GM18505 (cell line): ENCODE measurements around the gene PRELP.
"Not testable (repeated sequence)": the region's sequence is repeated elsewhere in the genome, so short reads cannot be mapped to it uniquely, and the experiment has no call there.

Experiments
- ATAC-seq: cut with Tn5 transposase; IDR thresholded peaks from one replicate; pipeline ENCODE4 v1.9.1; 2021; ENCODE audit not compliant: unreplicated experiment
- POLR2A ChIP-seq: IDR thresholded peaks from 4 replicates; pipeline ENCODE4 v1.6.1; 2011; ENCODE audit warnings: borderline replicate concordance; ENCODE audit not compliant: insufficient read depth, insufficient read length; ENCODE audit errors: extremely low read depth

Gene PRELP

DNA sequence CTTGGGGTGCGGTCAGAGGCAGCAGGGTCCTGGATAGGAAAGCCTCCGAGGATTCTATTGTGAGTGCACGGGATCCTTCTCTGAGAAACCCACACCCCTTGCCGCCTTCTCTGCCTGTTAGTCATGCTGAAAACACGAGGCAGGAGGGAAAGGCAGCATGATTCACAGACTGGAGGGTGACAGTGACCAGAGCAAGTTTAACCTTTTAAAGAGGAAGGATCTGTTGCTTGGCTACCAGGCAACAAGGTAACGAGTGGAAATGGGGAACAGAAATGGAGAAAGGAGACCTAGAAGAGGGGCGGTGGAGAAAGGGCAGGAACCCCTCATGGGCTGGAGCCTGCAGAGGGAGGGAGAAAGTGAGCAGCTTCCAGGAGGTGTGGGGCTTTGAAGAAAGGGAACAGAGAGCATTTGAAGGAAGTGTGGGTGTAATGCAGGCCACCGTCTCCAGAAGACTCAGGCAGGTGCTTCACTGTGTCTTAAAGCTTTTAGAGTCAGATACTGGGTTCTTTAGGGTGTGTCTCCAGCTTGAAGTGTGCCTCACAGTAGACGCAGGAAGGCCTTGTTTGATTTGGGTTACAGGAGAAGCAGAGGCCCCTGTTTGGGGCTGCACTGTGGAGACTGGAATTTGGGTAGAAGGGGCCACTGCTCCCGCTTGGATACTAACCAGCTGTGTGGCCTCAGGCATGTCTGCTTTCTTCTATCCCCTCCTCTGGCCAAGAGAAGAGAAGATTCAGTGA lies 37.4 kb downstream of the PRELP start:
- TF ChIP-seq POLR2A = no peak
- ATAC-seq = no peak

DNA sequence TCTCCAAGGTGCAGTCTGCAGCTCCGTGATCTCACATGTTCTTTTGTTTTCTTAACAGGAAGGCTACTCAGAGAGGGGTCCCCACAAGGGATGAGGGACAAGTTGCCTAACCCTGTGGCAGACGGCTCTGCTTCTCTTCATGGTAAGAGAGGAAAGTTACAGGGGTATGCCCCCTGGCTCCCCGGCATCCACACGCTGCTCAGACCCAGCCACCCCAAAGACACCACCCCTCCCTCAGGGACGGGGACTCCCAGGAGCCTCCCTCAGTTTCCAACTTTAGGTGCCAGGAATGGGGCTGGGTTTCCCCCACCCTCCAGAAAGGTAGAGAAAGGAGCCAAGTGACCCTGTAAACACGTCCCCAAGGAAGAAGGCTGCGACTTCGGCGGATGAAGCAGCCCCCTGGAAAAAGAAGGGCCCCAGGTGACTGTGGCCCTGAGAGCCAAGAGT lies 38.0 kb downstream of the PRELP start:
- no peak for TF ChIP-seq POLR2A
- no peak for ATAC-seq

DNA sequence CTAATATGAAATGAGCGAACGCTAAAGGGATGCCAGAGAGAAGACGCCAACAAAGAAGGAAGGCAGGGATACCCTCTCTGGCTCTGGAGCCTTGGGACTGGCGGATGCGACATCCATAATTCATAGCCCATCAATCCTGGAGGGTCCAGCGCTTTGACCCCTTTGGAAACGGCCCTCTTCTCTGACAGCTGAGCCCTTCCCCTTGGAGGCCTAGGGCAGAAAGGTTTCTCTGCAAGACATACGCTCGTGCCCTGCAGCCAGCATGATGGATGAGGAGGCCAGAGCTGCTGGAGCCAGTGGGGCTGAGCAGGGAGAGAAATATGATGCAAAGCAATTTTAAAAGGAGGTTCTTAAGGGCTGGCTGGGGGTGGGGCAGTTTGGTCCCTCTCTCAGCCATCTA lies 40.6 kb downstream of the PRELP start:
- ATAC-seq = no peak

DNA sequence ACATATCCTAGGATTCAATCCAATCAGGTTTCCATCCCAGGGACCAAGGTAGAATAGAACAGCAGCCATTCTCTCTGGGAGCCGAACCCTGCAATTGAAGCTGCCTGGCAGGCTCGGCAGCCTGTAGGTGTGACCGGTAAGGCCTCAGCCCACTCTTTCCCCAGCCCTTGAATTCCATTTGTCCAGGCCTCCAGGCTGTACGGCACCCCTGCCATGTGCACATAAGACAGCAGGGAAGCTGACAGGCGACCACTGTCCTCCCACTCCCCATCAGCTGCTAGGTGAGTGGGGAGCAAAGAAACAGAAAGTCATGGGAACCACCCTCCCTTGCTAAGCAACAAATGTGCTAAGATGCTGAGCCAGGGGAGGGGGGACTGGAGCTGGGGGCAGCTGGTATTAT lies 41.3 kb downstream of the PRELP start:
- no peak for ATAC-seq
- TF ChIP-seq POLR2A = no peak

More for the DNA sequence above, 40.6 kb downstream of the PRELP start:
- no peak for TF ChIP-seq POLR2A

DNA sequence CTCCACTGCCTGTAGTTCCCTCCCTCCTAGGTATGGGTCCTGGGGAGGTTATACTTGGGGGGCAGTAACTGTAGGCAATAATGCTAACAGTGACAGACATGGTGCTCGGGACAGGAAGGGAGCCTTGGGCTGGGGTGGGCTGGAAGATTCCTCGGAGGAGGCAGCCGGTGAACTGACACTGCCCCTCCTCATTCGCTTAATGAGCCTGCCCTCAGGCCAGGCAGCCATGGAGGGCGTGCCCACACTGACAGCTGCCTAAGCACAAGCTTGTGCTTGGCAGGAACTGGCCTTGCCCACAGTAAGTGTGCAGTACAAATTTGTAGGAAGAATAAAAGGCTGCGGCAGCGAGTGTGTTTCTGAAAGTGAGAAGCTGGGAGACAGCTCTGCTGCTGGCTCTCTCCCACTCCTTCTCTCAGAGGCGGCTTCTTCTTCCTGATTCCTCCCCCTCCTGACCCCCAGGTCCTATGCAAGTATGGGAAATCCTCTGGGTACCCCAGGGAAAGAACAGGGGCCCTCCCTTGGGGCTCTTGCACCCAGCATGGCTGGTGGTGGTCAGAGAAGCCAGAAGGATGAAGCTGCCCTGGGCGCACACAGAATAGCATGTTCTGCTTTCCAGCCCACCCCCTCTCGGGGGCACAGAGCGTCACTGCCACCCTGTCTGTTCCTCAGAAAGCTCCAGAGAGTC lies 42.0 kb downstream of the PRELP start:
- TF ChIP-seq POLR2A = no peak

DNA sequence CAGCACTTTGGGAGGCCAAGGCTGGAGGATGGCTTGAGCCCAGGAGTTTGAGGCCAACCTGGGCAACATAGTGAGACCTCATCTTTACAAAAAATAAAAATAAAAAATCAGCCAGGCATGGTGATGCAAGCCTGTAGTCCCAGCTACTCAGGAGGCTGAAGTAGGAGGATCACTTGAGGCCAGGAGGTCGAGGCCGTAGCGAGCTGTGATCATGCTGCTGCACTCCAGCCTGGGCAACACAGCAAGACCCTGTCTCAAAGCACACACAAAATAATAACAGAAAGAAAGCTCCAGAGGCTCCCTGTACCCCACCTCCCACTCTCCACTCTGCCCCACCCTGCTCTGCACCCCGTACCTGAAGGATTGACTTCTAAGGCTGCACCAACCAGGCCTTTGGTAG lies 42.5 kb downstream of the PRELP start:
- ATAC-seq = not testable (repeated sequence)

More for the DNA sequence above, 42.0 kb downstream of the PRELP start:
- ATAC-seq = no peak

DNA sequence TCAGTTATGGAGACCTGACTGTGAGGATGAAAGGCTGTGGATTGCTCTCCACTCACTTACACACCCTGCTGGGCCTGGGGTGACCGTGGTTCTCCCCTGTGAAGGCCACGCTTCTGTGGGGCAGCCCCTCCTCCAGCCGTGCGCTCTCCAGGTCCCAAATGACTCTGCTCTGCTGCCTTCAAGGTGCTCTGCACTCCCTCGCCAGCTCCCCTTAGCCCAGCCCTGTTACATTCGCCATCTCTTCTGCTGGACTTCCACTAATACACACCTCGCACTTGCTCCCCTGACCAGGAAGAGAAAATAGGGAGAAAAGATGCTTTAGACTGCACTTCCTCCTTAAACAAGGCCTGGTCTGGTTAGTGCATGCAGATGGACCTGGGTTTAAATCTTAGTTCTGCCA lies 42.9 kb downstream of the PRELP start:
- no peak for ATAC-seq
- no peak for TF ChIP-seq POLR2A

DNA sequence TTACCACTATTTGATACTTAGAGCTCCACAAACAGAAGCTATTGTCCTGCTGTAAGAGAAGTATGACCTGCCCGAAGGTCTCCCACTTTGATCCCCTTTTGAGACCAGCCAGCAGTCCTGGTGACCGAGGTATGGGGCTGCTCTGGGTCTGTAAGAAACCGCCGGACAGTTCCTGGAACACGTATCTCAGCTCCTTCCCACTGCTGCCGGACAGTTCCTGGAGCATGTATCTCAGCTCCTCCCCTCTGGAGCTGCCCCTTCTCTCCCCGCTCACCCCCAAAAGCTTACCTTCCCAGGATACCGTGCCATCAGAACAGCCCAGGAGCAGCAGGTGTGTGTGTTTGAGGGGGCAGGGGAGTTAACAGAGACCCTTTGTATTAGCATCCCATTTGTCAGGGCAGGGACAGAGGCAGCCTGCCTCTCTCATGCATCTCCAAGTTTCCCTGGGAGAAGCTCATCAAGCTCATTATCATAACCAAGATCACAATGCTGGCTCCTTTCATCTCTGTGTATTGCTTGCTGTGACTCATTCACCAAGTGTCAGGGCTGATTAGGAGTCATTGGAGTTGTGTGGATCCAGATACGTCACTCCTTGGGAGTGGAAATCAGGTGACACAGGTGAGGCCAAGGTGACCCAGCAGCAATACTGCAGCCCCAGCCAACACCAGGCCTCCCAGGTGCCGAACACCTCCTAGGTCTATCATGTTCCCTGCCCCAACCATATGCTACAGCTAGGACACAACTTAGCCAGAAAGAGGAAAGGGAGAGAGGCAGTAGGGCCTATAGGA lies 43.6 kb downstream of the PRELP start:
- TF ChIP-seq POLR2A = no peak
- ATAC-seq = no peak

DNA sequence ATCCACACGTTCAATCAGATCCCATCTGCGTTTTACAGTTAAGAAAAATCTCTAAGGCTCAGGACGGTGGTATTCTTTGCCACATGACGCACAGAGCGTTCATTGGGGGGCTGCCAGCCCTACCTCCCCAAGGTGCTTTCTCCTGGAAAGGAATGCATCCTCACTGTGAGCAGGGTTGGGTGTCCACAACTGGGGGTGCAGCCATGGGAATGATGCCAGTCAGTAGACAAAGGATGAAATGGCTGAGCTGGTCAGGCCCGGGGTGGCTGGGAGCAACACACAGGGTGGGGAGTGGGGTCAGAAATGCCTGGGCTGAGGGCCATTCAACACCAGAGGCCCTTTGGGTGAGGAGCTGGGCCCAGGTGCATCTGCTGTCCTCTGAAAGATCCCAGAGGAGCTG lies 44.3 kb downstream of the PRELP start:
- no peak for TF ChIP-seq POLR2A
- no peak for ATAC-seq

DNA sequence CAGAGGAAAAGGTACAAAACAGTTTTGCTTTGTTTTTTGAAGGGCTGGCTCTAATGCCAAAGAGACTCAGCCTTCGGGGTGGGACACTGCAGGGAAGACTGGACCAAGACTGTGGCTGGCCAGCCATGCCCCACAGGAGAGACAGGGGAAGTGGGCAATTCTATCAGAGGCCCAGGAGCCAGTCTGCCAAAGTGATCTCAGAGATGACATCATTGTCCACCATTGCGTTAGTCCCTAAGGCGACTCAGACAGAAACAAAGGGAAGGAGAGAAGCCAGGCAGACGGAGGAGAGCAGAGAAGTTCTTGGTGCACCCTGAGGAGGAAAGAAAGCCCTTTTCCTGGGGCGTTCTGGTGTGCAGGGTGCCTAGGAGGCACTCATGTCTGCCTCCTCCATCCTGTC lies 44.7 kb downstream of the PRELP start:
- ATAC-seq = no peak
- TF ChIP-seq POLR2A = no peak

DNA sequence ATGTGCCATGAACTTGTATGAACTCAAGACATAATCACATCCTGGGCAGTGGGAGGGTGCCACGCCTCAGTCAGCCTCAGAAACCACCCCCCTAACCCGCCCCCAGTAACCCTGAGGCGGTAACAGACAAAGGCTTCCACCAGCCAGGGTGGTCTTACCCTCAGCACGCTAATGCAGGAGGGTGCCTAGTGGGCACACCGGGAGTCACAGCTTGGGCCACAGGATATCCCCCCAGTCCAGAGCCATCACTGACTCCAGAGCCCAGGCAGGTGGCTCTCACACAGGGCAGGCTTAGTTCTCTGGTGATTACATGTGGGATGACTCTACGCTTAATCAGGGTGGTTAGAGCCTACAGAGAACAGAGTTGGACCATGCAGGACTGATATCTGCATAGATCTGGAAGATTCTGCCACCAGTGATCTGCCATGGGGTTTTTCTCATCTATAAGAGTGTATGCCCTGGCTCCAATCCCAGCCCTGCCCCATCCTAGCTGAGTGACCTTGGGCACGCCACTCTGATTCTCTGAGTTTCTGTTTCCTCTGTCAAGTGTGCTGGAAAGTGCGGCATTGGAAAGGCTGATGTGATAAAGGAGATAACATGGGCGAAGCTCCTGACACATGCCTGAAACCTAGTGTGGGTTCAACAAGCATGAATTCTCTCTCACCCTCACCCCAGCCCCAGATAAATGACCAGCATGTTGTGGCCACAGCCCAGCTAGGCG lies 45.6 kb downstream of the PRELP start:
- no peak for TF ChIP-seq POLR2A
- no peak for ATAC-seq

DNA sequence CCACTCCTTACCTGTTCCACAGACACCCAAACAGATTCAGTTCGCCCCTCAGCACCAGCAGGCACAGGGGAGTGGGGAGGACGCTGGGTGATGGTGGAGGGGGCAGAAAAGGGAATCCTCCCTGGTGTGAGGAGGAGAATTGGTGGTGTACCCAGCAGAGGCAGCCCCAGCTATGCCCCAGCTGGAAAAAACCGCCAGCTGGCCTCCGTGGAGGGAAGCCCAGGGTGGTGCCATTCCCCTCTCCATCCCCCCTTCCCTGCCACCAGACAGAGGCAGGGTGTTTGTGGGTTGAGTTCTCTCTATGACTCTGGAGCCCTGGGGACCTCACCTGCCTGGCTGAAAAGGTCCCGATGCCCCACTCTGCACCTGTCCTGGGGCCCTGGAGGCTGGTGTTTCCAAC lies 46.2 kb downstream of the PRELP start:
- no peak for TF ChIP-seq POLR2A

DNA sequence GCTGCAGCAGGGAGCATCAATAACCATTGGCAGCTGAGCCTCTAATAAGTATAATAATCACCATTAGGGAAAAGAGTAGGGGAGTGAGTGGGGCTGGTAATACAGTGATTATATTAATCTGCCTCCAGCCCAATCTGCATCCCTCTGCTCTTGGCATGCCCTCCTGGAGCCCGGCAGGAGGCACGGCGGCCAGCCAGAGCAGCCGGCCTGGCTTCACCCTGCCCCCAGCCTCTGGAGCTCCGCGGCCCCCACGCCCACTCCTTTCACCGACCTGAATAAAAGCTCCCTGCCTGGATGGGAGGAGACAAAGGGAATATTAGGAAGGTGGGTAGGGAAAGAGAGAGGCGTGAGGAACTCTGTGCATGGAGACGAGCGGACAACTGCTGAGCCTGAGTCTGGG lies 46.6 kb downstream of the PRELP start:
- no peak for ATAC-seq

More for the DNA sequence above, 46.2 kb downstream of the PRELP start:
- no peak for ATAC-seq

More for the DNA sequence above, 46.6 kb downstream of the PRELP start:
- TF ChIP-seq POLR2A = no peak
